HT-29 (cell line): ENCODE results near the gene LYSMD2. TPM values are rescaled to one million over a fixed set of nuclear protein-coding genes. Genes with fewer than 3 reads are reported as not detected.
A peak's percentile ranks its signal among the peaks of the same experiment; 100 is the strongest.

ENCODE experiments used
- DNase-seq: peaks from one replicate; pipeline ENCODE4 v3.0.0-alpha.2; 2015; ENCODE audit warnings: low spot score
- total RNA-seq: library from RNA; depleted of rRNA; stranded (reverse); fragments of >200 nt; shearing (Covaris generic); gene quantifications from 2 replicates; pipeline ENCODE4 v1.2.3, GENCODE V29; 2014

LYSMD2 gene
- total RNA-seq, 1 experiment from 2014 or later, result 13.2 TPM

GRCh38 chr15:51720201-51720995, 17.1 kb downstream of the LYSMD2 start:
- DNase-seq, result peak; percentile 28

DNA sequence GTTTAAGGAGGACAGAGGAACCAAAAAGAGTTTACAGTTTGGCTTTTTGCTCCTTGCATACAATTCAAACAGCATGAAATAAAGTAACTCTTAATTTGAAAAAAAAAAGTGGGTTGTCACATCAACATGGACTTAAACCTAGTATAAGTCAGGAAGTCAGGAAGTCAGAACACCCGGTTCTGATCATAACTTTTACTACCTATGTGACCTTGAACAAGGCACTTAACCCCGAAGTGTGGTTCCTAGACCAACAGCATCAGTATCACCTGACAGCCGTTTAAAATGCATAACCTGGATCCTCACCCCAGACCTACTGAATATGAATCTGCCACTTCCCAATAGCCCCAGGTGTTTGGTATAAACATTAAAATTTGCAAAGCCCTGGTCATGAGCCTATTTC, 18.7 kb downstream of the LYSMD2 start:
- no peak for DNase-seq

DNA sequence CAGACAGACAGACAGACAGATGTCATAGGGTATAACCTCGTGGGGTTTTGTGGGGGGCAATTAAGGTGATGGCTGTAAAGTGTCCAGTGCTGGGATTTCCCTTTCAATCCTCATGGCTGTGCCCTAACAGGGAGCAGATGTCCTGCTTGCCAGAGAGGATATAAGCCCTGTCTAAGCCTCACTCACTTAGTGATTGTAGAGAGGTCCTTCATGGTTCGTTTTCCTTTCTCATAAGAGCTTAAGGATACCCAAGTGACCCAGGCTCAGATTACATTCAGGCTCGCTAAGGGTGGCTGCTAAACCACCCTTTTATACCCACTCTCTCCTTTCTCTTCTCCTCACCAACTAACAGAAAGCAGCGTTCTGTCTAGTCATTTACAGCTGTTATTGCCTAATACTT, 19.2 kb downstream of the LYSMD2 start:
- DNase-seq, result no peak

GRCh38 chr15:51714911-51715310, 22.5 kb downstream of the LYSMD2 start:
- no peak for DNase-seq

DNA sequence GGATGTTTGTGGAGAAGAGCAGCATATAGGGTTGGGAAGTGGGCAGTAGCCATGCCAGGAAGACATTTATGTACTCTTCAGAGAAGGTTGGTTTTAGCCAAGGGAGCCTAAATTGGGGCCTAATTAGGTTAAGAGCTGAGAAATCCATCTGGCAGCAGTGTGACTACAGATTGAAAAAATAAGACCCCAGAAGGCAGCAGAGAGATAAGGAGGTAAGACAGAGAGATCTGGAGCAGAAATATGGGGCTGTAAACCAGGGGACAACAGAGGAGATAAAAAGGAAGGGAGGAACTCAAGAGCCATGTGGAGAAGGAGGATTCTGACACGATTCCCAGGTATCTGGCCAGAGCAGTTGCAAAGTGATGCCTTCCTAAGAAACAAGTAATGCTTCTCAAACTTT, 23.3 kb downstream of the LYSMD2 start:
- DNase-seq, result no peak

DNA sequence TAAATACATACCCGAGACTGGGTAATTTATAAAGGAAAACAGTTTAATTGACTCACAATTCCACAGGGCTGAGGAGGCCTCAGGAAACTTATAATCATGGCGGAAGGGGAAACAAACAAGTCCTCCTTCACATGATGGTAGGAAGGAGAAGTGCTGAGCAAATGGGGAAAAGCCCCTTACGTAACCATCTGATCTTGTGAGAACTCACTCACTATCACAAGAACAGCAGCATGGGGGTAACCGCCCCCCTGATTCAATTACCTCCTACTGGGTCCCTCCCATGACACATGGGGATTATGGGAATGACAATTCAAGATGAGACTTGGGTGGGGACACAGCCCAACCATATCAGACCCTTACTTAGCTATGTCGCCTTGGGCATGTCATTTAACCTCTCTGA, 28.4 kb downstream of the LYSMD2 start:
- no peak for DNase-seq

- no peak for DNase-seq
These were observed 29.4 kb downstream of the LYSMD2 start for GRCh38 chr15:51708013-51708412.

DNA sequence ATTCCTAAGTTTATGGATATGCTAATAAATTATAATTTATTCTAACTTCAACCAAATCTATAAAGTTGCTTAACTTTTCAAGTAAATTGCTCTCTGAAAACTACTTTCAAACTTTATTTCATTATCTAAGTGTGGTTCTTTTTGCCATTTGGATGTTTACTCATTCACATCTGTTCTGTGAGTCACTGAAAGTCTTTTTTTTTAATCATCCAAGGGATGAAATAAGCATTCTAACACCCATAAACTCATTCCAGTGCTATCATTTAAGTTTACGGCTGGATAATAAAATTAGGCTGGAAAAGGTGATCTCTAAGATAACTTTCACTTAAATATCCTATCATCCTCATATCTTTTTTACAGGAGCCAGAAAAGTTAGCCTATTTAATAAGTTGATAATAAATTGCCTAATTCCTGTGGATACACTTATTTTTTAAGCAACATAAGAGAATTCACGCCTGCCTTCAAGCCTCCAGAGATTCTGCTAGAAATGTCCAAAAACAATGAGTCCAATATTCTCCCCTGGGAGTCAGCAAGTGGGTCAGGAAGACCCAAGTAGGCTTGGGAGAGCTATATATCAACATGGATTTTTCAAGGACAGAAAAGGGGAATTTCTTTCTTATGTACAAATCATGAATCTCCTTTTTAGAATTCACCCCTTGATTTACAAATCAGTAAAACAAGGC, 30.4 kb downstream of the LYSMD2 start:
- DNase-seq, result no peak

GRCh38 chr15:51706291-51706690, 31.2 kb downstream of the LYSMD2 start:
- DNase-seq, result no peak

GRCh38 chr15:51702710-51703109, 34.7 kb downstream of the LYSMD2 start:
- no peak for DNase-seq

GRCh38 chr15:51699373-51699772, 38.1 kb downstream of the LYSMD2 start:
- no peak for DNase-seq

- no peak for DNase-seq
These were observed 40.3 kb downstream of the LYSMD2 start for GRCh38 chr15:51697163-51697562.

- no peak for DNase-seq
These were observed 40.9 kb downstream of the LYSMD2 start for GRCh38 chr15:51696566-51696965.

- no peak for DNase-seq
These were observed 45.3 kb downstream of the LYSMD2 start for GRCh38 chr15:51692154-51692553.

GRCh38 chr15:51688863-51689262, 48.6 kb downstream of the LYSMD2 start:
- no peak for DNase-seq

GRCh38 chr15:51687565-51687964, 49.9 kb downstream of the LYSMD2 start:
- no peak for DNase-seq

GRCh38 chr15:51681303-51681963, 56.0 kb downstream of the LYSMD2 start, which contains the start of gene SCG3:
TSS of gene SCG3 (plus strand) at chr15:51681503. CDS start at chr15:51681756, 253 bp downstream.
- peak; percentile 48 for DNase-seq

- no peak for DNase-seq
These were observed 57.1 kb downstream of the LYSMD2 start for GRCh38 chr15:51680321-51680720.

- DNase-seq, result no peak
These were observed 59.4 kb downstream of the LYSMD2 start for GRCh38 chr15:51678096-51678495.

DNA sequence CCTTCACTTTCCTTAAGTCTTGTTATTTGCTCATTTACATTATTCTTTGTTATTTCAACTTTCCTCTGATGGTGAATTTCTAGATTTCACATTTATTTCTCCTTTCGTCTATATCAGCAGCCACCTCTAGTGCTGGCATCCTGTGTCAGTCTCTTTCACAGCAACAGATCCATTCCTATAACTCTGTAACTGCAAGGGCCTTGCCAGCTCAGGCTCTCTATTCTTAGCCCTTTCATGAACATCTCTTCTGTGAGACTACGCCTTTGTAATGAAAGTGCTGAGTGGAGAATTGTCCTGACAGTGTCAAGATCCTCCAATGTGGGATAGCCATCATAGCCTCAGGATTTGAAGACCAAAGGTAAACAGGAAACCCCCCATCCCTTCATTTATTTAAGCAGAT, 60.0 kb downstream of the LYSMD2 start:
- no peak for DNase-seq

DNA sequence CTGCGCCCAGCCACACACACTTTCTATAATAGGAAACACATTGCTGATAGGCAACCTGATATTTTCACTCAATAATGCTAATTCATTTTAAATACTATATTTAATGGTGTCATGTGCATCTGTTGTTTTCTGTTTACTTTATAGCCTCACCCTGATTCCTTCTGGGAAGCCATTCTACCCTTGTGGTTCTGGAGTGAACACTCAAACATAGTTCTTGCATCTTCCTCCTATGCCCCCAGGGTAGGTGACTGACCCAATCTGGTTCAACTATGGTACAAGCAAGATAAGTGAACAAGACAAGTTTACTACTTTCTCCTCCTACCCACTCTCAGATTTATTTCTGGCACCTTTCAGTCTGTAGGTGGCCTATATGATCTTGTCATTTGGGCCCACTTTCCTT, 60.4 kb downstream of the LYSMD2 start:
- DNase-seq, result no peak

DNA sequence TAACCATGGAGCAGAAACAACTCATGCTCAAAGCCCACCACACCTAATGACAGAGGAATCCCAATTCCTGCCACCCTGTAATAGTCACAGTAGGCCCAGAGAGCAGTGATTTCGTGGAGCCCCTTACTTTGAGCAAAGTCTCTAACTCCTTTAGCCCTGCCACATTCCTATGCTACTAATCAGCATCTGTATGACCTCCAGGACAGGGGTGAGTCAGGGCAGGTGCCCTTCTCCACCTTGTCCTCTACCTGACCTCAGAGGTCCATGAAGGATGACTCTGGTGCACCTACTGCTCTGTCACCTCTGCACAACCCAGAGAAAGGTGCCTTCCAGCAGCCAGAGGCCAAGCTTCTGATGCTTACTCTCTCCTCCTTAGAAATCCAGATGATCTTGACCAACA, 62.2 kb downstream of the LYSMD2 start:
- DNase-seq, result no peak
